HepG2 (cell line): ENCODE results near the gene GNG5. TPM values are rescaled to one million over a fixed set of nuclear protein-coding genes. Genes with fewer than 3 reads are reported as not detected.

Experiments
- EP300 ChIP-seq, 3 experiments: sonication (generic) in 1 of 3; formaldehyde crosslinking in 1 of 3; IDR thresholded peaks; 2 replicates each; pipeline versions ENCODE4 v1.5.1 to v1.6.1; 2011 to 2020; ENCODE audit warnings: low read depth in 2 of 3, low read length in 2 of 3, borderline replicate concordance in 1 of 3, improper control_type of control experiment in 1 of 3, mild to moderate bottlenecking in 1 of 3, missing genetic modification reagents in 1 of 3, moderate library complexity in 1 of 3
- FOSL2 ChIP-seq: sonication (generic); formaldehyde crosslinking; IDR thresholded peaks from 2 replicates; pipeline ENCODE4 v1.4.0; 2020; ENCODE audit warnings: missing genetic modification reagents
- FOXC1 ChIP-seq: sonication (generic); formaldehyde crosslinking; IDR thresholded peaks from 2 replicates; pipeline ENCODE4 v1.8.0; 2022; ENCODE audit warnings: mild to moderate bottlenecking, missing genetic modification reagents, borderline replicate concordance
- MBD4 ChIP-seq: IDR thresholded peaks from 2 replicates; pipeline ENCODE4 v1.6.1; 2012; ENCODE audit warnings: low read length, inconsistent platforms, borderline replicate concordance
- NR2F6 ChIP-seq, 2 experiments: IDR thresholded peaks; 2 replicates each; pipeline ENCODE4 v1.6.1; 2016; ENCODE audit warnings: antibody characterized with exemption in 1 of 2, mild to moderate bottlenecking in 1 of 2
- PLRG1 ChIP-seq: fragments of 450-650 bp; conservative IDR thresholded peaks from 2 replicates; pipeline ENCODE4 v1.6.1; 2016
- POLR2G ChIP-seq: fragments of 200-400 bp; formaldehyde crosslinking; IDR thresholded peaks from 2 replicates; pipeline ENCODE4 v1.6.1; 2018; ENCODE audit warnings: mild to moderate bottlenecking, low read depth, low read length, moderate library complexity
- SALL2 ChIP-seq: sonication (generic); formaldehyde crosslinking; IDR thresholded peaks from 2 replicates; pipeline ENCODE4 v1.8.1; 2023; ENCODE audit warnings: mild to moderate bottlenecking, missing genetic modification reagents, inconsistent platforms
- SPEN ChIP-seq: sonication (generic); formaldehyde crosslinking; IDR thresholded peaks from 2 replicates; pipeline ENCODE4 v1.5.1; 2020; ENCODE audit warnings: low read depth, mild to moderate bottlenecking, missing genetic modification reagents
- TBL1XR1 ChIP-seq: fragments of 150-350 bp; IDR thresholded peaks from 2 replicates; pipeline ENCODE4 v1.6.1; 2014; ENCODE audit warnings: borderline replicate concordance, low read length; ENCODE audit not compliant: partially characterized antibody
- ZC3H13 ChIP-seq: sonication (generic); formaldehyde crosslinking; IDR thresholded peaks from 2 replicates; pipeline ENCODE4 v1.8.1; 2023; ENCODE audit warnings: mild to moderate bottlenecking, missing genetic modification reagents, moderate library complexity
- ZFP90 ChIP-seq: sonication (generic); formaldehyde crosslinking; IDR thresholded peaks from 2 replicates; pipeline ENCODE4 v1.8.0; 2022; ENCODE audit warnings: missing genetic modification reagents, mild to moderate bottlenecking, inconsistent platforms, borderline replicate concordance
- ZFY ChIP-seq: sonication (generic); formaldehyde crosslinking; IDR thresholded peaks from 2 replicates; pipeline ENCODE4 v1.4.0; 2020; ENCODE audit warnings: missing genetic modification reagents
- ZNF205 ChIP-seq: IDR thresholded peaks from 2 replicates; pipeline ENCODE4 v1.6.1; 2018; ENCODE audit warnings: missing biosample characterization, missing genetic modification reagents
- ZNF251 ChIP-seq: sonication (generic); formaldehyde crosslinking; IDR thresholded peaks from 2 replicates; pipeline ENCODE4 v1.9.0; 2021; ENCODE audit warnings: mild to moderate bottlenecking, missing genetic modification reagents
- ZNF788 ChIP-seq: sonication (generic); formaldehyde crosslinking; IDR thresholded peaks from 2 replicates; pipeline ENCODE4 v1.5.0; 2020; ENCODE audit warnings: mild to moderate bottlenecking, missing genetic modification reagents, borderline replicate concordance
- polyA plus RNA-seq, 8 experiments: library from polyadenylated mRNA; depleted of rRNA in 3 of 8; stranded (reverse) in 7 of 8; unstranded in 1 of 8; fragments of >200 nt; fragmentation: Illumina TruSeq in 4 of 8; extraction: Trizol in 4 of 8; gene quantifications; 2 replicates each; pipeline versions ENCODE4 v1.2.1 to v1.2.3, GENCODE V29; 2011 to 2016; ENCODE audit warnings: low read depth in 4 of 8, missing spikeins in 1 of 8, mixed read lengths in 1 of 8; ENCODE audit not compliant: insufficient read depth in 1 of 8
- total RNA-seq, 5 experiments: library from RNA; depleted of rRNA; stranded (reverse); fragments of >200 nt; fragmentation: Illumina TruSeq; extraction: Trizol; gene quantifications; 2 replicates each; pipeline ENCODE4 v1.2.3, GENCODE V29; 2016; ENCODE audit warnings: low read depth in 1 of 5
- TF ChIP-seq, protein P1 (sequence below), 2 experiments: sonication (generic) in 1 of 2; formaldehyde crosslinking in 1 of 2; IDR thresholded peaks; 2 replicates each; pipeline versions ENCODE4 v1.4.0 to v1.6.1; 2016 to 2020; ENCODE audit warnings: borderline replicate concordance in 1 of 2, low read depth in 1 of 2, mild to moderate bottlenecking in 1 of 2, missing genetic modification reagents in 1 of 2
- TF ChIP-seq, protein P2 (sequence below): sonication (generic); formaldehyde crosslinking; IDR thresholded peaks from 2 replicates; pipeline ENCODE4 v1.5.0; 2020; ENCODE audit warnings: missing genetic modification reagents
- TF ChIP-seq, protein P3 (sequence below): IDR thresholded peaks from 2 replicates; pipeline ENCODE4 v1.6.1; 2016; ENCODE audit warnings: missing compliant biosample characterization, missing genetic modification reagents, borderline replicate concordance
- TF ChIP-seq, protein P4 (sequence below): sonication (generic); formaldehyde crosslinking; IDR thresholded peaks from 2 replicates; pipeline ENCODE4 v1.4.0; 2020; ENCODE audit warnings: missing genetic modification reagents, borderline replicate concordance

Gene GNG5
- total and polyA plus RNA-seq, 2 of the 13 experiments (the other 11 are each of a cell fraction or from before 2014, with no cell fraction given), result 103 to 137 TPM

DNA sequence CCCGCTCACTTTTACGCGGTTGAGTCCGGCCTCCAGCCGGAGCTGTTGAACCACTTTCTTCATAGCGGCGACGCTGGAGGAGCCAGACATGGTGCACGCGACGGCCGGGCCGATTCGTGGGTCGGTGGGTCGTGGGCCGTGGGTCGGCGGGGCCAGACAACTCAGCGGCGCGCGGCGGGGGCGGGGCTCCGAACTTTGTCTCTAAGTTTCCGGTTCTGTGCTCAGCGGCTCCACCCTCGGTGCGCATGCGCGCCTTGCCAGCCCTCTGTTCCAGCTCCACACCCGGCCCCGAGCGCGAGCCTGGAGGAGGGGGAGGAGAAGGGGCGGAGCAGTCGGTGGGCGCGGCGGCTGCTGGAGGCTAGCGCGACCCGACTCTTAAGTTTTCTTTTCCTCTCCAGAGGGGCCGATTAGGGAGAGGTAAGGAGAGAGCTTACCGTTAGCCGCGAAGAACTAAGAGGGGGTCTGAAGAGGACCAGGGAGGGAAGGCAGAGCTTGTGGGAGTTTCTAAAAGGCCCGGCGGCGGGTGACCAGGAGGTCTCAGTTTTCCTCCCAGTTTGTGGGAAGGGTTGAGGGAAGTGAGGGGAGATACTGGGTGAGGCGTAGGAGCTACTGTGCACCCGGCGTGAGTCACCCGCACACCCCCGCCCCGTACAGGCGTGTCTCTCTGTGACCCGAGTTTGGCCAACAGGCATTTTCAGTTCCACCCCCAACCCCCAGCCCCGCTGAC lies at the start of gene GNG5, which contains the start of gene SPATA1 (continued):
- TF ChIP-seq, protein P1, sequence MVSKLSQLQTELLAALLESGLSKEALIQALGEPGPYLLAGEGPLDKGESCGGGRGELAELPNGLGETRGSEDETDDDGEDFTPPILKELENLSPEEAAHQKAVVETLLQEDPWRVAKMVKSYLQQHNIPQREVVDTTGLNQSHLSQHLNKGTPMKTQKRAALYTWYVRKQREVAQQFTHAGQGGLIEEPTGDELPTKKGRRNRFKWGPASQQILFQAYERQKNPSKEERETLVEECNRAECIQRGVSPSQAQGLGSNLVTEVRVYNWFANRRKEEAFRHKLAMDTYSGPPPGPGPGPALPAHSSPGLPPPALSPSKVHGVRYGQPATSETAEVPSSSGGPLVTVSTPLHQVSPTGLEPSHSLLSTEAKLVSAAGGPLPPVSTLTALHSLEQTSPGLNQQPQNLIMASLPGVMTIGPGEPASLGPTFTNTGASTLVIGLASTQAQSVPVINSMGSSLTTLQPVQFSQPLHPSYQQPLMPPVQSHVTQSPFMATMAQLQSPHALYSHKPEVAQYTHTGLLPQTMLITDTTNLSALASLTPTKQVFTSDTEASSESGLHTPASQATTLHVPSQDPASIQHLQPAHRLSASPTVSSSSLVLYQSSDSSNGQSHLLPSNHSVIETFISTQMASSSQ (IDR thresholded peaks at IDR 0.05; ENCODE audit: low read depth), result no peak
- TF ChIP-seq, protein P1 (CRISPR knock-in tag; IDR thresholded peaks at IDR 0.05; ENCODE audit: borderline replicate concordance), result peak; percentile 17; the same call in 1 of the 2 replicates
- TF ChIP-seq, protein P2, sequence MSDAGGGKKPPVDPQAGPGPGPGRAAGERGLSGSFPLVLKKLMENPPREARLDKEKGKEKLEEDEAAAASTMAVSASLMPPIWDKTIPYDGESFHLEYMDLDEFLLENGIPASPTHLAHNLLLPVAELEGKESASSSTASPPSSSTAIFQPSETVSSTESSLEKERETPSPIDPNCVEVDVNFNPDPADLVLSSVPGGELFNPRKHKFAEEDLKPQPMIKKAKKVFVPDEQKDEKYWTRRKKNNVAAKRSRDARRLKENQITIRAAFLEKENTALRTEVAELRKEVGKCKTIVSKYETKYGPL (CRISPR knock-in tag), result no peak
- TF ChIP-seq ZFY (CRISPR knock-in tag), result peak; percentile 73
- TF ChIP-seq ZNF788, result peak; percentile 54; the same call in 1 of the 2 replicates
- TF ChIP-seq PLRG1, result no peak
- no peak; the same call in 1 of the 2 replicates for TF ChIP-seq ZFP90 (CRISPR knock-in tag)
- peak; percentile 67 for TF ChIP-seq NR2F6 (IDR thresholded peaks at IDR 0.05)
- peak; percentile 66 for TF ChIP-seq NR2F6 (CRISPR knock-in tag; IDR thresholded peaks at IDR 0.05)
- TF ChIP-seq TBL1XR1, result no peak
- TF ChIP-seq SPEN, result peak; percentile 56
- peak; percentile 97 for TF ChIP-seq FOSL2 (CRISPR knock-in tag)
- TF ChIP-seq FOXC1 (CRISPR knock-in tag), result peak; percentile 62; the same call in 1 of the 2 replicates
- no peak for TF ChIP-seq ZNF251 (CRISPR knock-in tag)
- TF ChIP-seq, protein P3, sequence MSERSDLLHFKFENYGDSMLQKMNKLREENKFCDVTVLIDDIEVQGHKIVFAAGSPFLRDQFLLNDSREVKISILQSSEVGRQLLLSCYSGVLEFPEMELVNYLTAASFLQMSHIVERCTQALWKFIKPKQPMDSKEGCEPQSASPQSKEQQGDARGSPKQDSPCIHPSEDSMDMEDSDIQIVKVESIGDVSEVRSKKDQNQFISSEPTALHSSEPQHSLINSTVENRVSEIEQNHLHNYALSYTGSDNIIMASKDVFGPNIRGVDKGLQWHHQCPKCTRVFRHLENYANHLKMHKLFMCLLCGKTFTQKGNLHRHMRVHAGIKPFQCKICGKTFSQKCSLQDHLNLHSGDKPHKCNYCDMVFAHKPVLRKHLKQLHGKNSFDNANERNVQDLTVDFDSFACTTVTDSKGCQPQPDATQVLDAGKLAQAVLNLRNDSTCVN (CRISPR knock-in tag), result no peak
- TF ChIP-seq, protein P4, sequence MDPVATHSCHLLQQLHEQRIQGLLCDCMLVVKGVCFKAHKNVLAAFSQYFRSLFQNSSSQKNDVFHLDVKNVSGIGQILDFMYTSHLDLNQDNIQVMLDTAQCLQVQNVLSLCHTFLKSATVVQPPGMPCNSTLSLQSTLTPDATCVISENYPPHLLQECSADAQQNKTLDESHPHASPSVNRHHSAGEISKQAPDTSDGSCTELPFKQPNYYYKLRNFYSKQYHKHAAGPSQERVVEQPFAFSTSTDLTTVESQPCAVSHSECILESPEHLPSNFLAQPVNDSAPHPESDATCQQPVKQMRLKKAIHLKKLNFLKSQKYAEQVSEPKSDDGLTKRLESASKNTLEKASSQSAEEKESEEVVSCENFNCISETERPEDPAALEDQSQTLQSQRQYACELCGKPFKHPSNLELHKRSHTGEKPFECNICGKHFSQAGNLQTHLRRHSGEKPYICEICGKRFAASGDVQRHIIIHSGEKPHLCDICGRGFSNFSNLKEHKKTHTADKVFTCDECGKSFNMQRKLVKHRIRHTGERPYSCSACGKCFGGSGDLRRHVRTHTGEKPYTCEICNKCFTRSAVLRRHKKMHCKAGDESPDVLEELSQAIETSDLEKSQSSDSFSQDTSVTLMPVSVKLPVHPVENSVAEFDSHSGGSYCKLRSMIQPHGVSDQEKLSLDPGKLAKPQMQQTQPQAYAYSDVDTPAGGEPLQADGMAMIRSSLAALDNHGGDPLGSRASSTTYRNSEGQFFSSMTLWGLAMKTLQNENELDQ (CRISPR knock-in tag), result no peak
- TF ChIP-seq POLR2G, result peak; percentile 92
- TF ChIP-seq EP300 (IDR thresholded peaks at IDR 0.05; ENCODE audit: low read depth in 2 of 2, low read length in 2 of 2), result peak in 1 of 2 experiments; percentile 15; a peak in 1 of 4 replicates
- no peak for TF ChIP-seq EP300 (CRISPR knock-in tag; IDR thresholded peaks at IDR 0.05; ENCODE audit: borderline replicate concordance)
- TF ChIP-seq SALL2 (CRISPR knock-in tag), result 0 out of 2 replicates have a peak, but pooled peaks have one; percentile 44
- TF ChIP-seq MBD4, result no peak
- no peak for TF ChIP-seq ZNF205
- TF ChIP-seq ZC3H13 (CRISPR knock-in tag), result no peak
